ENCODE results near the gene ARMC10.
"Not testable (repeated sequence)": the region's sequence is repeated elsewhere in the genome, so short reads cannot be mapped to it uniquely, and the experiment has no call there.

The ARMC10 gene

DNA sequence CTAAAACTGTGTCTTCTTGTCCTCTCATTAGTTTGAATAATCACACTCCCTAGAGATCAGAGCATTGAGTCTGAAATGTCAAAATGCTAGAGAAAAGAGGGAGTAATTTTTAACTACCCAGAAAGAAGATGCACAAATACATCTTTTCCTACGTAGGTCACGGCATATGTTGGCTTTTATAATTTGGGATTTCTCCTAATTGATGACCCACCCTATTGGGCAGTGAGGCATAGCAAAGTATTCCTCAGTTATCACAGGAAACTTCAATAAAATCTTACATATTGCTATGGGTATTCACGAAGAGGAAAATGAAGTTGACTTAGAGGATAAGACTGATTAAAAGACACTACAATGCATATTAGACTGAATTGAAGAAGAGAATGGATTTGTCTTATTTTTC is 25.4 kb downstream of the ARMC10 start:
- Mint-ChIP-seq H3K9me3 (no peaks in the 10 kb centered on the region), H3K27me3 (no peaks in the 10 kb centered on the region), H3K4me3 (no peak overlapping the region), H3K27ac (no peak overlapping the region), H3K4me1 (no peaks in the 10 kb centered on the region)
- DNase-seq (no peak), ATAC-seq (no peak)

DNA sequence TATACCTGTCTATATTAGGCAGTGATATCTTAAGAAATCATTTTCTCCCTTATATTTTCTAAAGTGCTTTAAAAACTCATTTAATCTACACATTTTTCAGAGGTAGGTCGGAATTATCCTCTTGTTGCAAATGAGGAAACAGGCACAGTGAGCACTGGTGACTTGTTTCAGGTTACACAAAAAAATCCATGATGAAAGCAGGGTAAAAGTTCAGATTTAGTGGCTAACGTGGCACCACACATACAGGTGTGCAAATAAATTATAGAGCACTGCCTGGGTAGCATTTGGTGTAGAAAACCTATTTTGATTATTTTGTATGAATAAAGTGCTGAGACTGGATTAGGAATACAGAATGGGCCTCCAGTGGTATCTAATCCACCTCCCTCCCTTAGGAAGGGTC is 26.6 kb downstream of the ARMC10 start:
- ATAC-seq (no peak), DNase-seq (no peak)
- H3K4me1 Mint-ChIP-seq, result no peaks in the 10 kb centered on the region
- H3K27ac Mint-ChIP-seq, result no peak overlapping the region
- no peaks in the 10 kb centered on the region for H3K9me3 Mint-ChIP-seq
- no peaks in the 10 kb centered on the region for H3K27me3 Mint-ChIP-seq
- no peak overlapping the region for H3K4me3 Mint-ChIP-seq

DNA sequence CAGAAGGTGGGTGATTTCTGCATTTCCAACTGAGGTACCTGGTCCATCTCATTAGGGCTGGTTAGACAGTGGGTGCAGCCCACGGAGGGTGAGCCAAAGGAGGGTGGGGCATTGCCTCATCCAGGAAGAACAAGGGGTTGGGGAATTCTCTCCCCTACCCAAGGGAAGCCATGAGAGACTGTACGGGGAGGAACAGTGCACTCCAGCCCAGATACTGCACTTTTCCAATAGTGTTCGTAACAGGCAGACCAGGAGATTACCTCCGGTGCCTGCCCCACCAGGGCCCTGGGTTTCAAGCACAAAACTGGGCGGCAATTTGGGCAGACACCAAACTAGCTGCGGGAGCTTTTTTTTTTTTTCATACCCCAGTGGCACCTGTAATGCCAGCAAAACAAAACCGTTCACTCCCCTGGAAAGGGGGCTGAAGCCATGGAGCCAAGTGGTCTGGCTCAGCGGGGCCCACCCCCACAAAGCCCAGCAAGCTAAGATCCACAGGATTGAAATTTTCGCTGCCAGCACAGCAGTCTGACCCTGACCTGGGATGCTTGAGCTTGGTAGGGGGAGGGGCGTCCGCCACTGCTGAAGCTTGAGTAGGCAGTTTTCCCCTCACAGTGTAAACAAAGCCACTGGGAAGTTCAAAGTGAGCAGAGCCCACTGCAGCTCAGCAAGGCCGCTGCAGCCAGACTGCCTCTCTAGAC is 31.2 kb downstream of the ARMC10 start:
- Mint-ChIP-seq H3K4me3 (no peak overlapping the region), H3K27me3 (no peaks in the 10 kb centered on the region), H3K4me1 (peaks cover 13% of the 10 kb centered on the region), H3K27ac (no peak overlapping the region), H3K9me3 (peaks cover 10 to 19% of the 10 kb centered on the region in 2 donors)
- ATAC-seq, result no peak
- DNase-seq, result no peak

DNA sequence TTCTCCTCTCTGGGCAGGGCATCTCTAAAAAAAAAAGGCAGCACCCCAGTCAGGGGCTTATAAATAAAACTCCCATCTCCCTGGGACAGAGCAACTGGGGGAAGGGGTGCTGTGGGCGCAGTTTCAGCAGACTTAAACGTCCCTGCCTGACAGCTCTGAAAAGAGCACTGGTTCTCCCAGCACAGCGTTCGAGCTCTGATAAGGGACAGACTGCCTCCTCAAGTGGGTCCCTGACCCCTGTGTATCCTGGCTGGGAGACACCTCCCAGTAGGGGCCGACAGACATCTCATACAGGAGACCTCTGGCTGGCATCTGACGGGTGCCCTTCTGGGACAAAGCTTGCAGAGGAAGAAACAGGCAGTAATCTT is 31.7 kb downstream of the ARMC10 start:
- not testable (repeated sequence) for H3K27ac Mint-ChIP-seq, H3K27me3 Mint-ChIP-seq, ATAC-seq, DNase-seq, H3K4me3 Mint-ChIP-seq
- H3K9me3 Mint-ChIP-seq, result peaks cover 10 to 19% of the 10 kb centered on the region in 2 donors
- peaks cover 13% of the 10 kb centered on the region for H3K4me1 Mint-ChIP-seq

DNA sequence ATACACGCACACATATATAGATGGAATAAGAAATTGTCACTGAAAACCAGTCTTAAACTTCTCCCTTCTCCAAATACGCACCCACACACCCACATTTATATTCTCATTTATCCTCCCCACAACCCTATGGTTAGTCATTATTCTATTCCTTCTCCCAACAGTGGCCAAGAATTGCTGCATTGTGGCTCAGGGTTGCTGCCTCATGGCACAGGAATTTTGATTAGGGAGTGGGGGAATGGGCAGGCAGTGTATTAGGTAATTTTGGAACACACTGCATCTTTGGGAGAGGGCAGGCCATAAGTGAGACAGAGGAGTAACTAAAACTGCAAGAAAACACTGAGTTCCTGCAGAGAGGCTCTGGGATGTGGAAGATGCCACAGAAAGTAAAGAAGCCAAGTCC is 38.2 kb downstream of the ARMC10 start:
- Mint-ChIP-seq H3K27ac (no peak overlapping the region), H3K9me3 (peaks cover 13 to 19% of the 10 kb centered on the region in 2 donors), H3K27me3 (no peaks in the 10 kb centered on the region), H3K4me1 (peaks cover 18% of the 10 kb centered on the region), H3K4me3 (no peak overlapping the region)
- DNase-seq (no peak), ATAC-seq (no peak)

DNA sequence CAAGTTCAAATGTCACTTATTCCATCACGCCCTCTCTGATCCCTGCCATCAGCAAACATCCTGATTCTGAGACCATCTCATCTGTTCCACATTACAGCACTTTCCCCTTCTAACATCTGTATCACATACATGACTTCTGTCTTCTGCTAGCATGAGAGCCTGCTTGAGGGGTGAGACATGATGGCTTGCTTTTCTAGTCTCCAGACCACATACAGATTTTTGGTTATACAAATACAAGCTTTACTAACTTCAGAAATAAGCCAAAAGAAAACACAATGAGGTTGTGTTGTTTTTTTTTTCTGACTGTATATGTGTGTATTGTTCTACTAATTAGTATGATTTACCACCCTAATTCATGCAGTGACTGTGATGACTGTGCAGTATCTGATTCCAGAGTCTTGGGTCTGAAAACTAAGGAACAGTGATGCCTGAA is 39.7 kb downstream of the ARMC10 start:
- H3K27me3 Mint-ChIP-seq, result no peaks in the 10 kb centered on the region
- no peak for DNase-seq

DNA sequence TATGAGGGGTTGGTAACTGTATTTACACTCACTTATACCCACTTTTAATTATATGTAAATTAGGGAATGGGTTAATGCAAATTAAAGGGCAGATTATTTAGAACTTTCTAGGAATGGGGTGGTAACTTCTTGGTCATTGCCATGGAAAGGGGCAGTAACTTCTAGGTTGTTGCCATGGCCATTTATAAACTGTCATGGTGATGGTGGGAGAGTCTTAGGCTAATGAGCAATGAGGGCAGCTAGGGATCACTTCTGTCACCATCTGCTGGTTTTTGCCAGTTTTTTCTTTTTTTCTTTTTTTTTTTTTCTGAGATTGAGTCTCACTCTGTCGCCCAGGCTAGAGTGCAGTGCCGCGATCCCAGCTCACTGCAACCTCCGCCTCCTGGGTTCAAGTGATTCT is 40.8 kb downstream of the ARMC10 start:
- H3K27ac Mint-ChIP-seq, result no peak overlapping the region
- peaks cover 3 to 4% of the 10 kb centered on the region in 2 donors for H3K9me3 Mint-ChIP-seq
- DNase-seq, result no peak
- no peaks in the 10 kb centered on the region for H3K27me3 Mint-ChIP-seq
- no peak overlapping the region for H3K4me3 Mint-ChIP-seq
- H3K4me1 Mint-ChIP-seq, result peaks cover 5% of the 10 kb centered on the region
- no peak for ATAC-seq

More for the DNA sequence above, 39.7 kb downstream of the ARMC10 start:
- no peak for ATAC-seq
- H3K4me1 Mint-ChIP-seq, result peaks cover 6% of the 10 kb centered on the region
- H3K4me3 Mint-ChIP-seq, result no peak overlapping the region
- peaks cover 6 to 10% of the 10 kb centered on the region in 2 donors for H3K9me3 Mint-ChIP-seq
- H3K27ac Mint-ChIP-seq, result no peak overlapping the region

DNA sequence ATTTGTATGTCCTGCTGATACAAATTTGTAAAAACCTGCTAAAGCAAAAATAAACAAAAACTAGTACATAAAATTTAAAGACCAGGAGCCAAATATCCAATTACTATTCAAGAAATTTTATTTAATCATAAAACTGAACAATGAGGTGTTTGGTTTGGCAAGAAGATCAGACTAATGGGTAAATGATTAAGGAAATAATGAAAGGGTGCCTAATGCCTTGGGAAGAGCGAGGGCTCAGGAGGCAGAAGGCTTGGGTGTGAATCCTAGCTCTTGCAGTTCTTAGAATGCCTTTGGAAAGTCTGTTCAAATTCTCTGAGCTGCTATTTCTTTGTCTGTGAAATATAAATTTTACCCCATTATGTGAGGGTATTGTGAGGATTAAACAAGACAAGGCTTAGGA is 41.6 kb downstream of the ARMC10 start:
- H3K9me3 Mint-ChIP-seq, result peaks cover 0 to 4% of the 10 kb centered on the region in 2 donors
- ATAC-seq (no peak), DNase-seq (no peak)
- peaks cover 5% of the 10 kb centered on the region for H3K4me1 Mint-ChIP-seq
- H3K27ac Mint-ChIP-seq, result no peak overlapping the region
- H3K4me3 Mint-ChIP-seq, result no peak overlapping the region
- no peaks in the 10 kb centered on the region for H3K27me3 Mint-ChIP-seq

DNA sequence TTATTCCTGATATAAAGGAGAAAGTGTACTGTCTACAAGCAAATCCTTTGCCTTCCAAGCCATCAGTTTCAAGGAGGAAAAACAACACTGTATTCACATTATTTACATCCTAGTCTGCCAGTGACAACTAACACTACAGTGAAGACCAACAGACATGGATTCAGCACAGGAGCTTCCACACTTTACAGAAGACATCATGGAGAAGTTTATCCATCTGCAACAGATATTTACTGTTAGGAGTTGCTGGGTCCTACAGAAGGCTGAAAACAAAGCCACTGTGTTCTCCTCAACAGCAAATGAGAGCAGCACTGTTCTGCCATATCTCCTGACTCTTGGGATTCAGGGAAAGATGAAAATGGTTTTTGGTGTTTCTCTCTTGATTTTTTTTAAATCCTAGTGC is 42.1 kb downstream of the ARMC10 start:
- no peak for DNase-seq
- peaks cover 5% of the 10 kb centered on the region for H3K4me1 Mint-ChIP-seq
- peaks cover 0 to 4% of the 10 kb centered on the region in 2 donors for H3K9me3 Mint-ChIP-seq
- H3K4me3 Mint-ChIP-seq, result no peak overlapping the region
- ATAC-seq, result no peak
- no peak overlapping the region for H3K27ac Mint-ChIP-seq
- H3K27me3 Mint-ChIP-seq, result no peaks in the 10 kb centered on the region

DNA sequence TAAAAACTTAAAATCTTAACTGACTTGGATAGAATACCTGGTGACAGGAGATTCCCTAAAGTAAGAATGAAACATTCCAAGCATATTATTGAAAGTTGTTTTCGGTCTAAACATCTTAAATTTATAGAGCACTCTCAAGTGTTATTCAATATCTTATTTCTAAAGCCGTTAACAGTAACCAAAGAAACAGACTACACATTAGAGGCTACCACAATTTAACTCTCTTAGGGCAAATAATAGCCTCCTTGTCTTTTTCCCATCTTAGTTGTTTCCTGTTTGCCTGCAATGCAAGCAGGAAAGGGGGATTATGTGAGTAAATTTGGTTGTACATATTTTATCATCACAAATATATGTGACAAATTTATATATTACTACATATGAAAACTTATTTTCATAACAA is 42.5 kb downstream of the ARMC10 start:
- ATAC-seq (no peak), DNase-seq (no peak)
- Mint-ChIP-seq H3K4me3 (no peak overlapping the region), H3K27ac (no peak overlapping the region), H3K27me3 (no peaks in the 10 kb centered on the region), H3K9me3 (peaks cover 0 to 4% of the 10 kb centered on the region in 2 donors), H3K4me1 (peaks cover 5% of the 10 kb centered on the region)

DNA sequence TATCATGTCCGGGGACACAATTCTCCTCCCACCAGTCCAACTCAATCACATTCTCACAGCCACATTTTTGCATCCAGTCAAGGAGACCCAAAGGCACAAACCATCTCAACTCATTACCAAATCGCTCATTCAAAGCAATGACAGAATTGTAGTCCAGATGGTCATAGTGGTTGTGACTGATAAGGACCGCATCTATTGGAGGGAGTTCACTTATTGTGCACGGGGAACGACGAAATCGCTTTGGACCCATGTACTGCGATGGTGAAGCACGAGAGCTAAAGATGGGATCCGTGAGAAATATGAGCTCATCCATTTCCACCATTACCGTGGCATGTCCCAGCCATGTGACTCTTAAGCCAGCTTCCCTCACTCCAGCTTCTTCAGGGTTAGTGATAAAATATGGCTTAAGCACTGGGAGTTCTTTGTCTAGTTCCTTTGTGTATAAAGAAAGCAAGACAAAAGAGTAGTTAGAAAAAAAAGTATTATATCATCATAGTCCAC is 44.9 kb downstream of the ARMC10 start:
- DNase-seq, result no peak
- H3K27me3 Mint-ChIP-seq, result no peaks in the 10 kb centered on the region
- no peaks in the 10 kb centered on the region for H3K9me3 Mint-ChIP-seq
- H3K27ac Mint-ChIP-seq, result no peak overlapping the region
- ATAC-seq, result no peak
- H3K4me1 Mint-ChIP-seq, result no peaks in the 10 kb centered on the region
- no peak overlapping the region for H3K4me3 Mint-ChIP-seq

DNA sequence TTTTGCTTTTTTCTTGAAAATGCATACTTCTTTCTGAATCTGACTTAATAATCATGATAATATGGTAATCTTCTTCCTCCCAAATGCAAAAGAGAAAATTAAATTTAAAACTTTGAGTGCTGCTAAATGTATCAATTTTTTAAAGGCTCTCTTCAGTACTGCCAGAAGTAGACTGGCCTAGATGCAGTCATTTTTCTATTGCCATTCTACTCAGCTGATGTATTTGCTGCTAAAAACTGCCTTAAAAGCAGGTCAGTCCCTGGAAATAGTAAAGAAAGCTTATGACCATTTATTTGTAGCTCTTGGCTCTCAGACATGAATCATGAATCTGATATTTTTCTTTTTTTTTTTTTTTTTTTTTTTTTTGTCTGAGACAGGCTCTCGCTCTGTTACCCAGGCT is 45.4 kb downstream of the ARMC10 start:
- Mint-ChIP-seq H3K9me3 (no peaks in the 10 kb centered on the region), H3K27me3 (no peaks in the 10 kb centered on the region), H3K4me3 (no peak overlapping the region), H3K27ac (no peak overlapping the region), H3K4me1 (no peaks in the 10 kb centered on the region)
- DNase-seq, result no peak
- ATAC-seq, result no peak

DNA sequence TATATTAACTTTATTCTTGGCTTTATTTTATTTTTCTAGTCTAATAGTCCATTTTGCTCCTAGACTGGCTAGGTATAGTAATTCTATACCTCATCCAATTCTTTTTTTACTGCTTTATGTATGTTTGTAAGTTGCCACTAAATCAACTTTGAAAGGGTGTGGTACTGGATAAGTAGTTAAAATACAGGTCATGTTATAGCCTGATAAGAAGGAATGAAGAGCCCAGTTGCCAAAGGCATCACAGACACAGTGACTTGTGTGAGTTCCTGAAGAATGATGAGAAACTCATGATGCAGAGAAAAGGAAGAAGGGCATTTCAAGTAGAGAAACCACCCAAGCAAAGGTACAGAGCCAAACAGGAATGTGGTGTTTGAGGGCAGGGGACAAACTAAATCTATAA is 46.7 kb downstream of the ARMC10 start:
- ATAC-seq (no peak), DNase-seq (no peak)
- H3K27me3 Mint-ChIP-seq, result no peaks in the 10 kb centered on the region
- no peak overlapping the region for H3K27ac Mint-ChIP-seq
- no peaks in the 10 kb centered on the region for H3K4me1 Mint-ChIP-seq
- H3K4me3 Mint-ChIP-seq, result no peak overlapping the region
- H3K9me3 Mint-ChIP-seq, result no peaks in the 10 kb centered on the region

DNA sequence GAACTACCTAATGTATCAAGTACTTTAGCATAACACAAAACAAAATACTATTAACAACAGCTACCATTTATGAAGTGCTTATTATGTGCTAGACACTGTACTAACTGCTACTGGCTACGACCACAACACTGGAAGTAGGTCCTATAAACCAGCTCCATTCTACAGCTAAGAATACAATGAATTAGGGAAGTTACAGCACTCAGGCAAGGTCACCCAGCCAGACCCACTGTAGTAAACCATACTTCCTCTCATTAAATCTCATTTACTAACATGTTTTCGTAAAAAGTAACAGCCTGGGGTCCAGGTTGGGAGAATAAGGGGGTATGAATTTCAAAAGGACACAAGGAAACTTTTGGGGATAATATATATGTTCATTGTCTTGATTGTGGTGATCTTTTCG is 48.6 kb downstream of the ARMC10 start:
- DNase-seq (no peak), ATAC-seq (no peak)
- H3K4me3 Mint-ChIP-seq, result no peak overlapping the region
- H3K4me1 Mint-ChIP-seq, result no peaks in the 10 kb centered on the region
- H3K27me3 Mint-ChIP-seq, result no peaks in the 10 kb centered on the region
- no peaks in the 10 kb centered on the region for H3K9me3 Mint-ChIP-seq
- H3K27ac Mint-ChIP-seq, result no peak overlapping the region

DNA sequence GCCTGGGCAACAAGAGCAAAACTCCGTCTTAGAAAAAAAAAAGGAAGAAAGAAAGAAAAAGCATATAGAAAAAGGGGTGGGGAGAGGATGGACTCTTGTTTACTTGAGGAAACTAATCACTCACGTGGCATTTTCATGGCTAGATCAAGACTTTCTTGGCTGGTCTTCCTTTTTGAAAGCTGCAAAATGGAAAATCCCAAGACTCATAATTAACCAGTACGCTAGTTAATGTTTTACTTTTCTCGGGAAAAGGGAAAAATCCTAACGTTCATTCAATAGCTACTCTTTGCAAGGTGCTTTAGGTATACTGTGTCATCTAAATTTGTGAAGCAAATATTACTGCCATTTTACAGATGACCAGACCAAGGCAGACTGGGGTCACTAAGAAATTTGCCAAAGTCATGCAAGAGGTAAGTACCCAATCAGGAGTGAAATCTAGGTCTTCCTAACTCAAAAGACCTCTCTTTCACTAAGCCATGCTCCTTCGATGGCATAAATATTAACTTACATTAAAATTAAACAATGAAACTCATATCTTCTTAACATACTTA is 49.6 kb downstream of the ARMC10 start:
- no peaks in the 10 kb centered on the region for H3K27me3 Mint-ChIP-seq
- no peak for DNase-seq
- no peaks in the 10 kb centered on the region for H3K4me1 Mint-ChIP-seq
- no peaks in the 10 kb centered on the region for H3K9me3 Mint-ChIP-seq
- H3K4me3 Mint-ChIP-seq, result no peak overlapping the region
- no peak overlapping the region for H3K27ac Mint-ChIP-seq
- no peak for ATAC-seq

DNA sequence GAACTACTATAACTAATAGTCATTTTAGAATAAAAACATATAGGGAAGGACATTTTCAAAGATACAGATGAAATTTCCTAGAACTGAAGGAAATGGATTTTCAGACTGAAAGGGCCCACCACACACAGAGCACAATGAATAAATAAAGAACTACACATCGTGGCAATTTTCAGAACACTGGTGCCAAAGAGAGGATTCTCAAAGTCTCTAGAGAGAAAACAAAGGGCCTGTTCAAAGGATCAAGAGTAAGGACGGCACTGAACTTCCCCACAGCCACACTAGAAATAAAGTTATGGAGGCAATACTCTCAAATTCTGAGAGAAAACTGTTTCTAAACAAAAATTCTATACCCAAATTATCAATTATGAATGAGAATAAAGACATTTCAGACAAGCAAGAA is 52.1 kb downstream of the ARMC10 start:
- Mint-ChIP-seq H3K27ac (no peak overlapping the region), H3K4me1 (peaks cover 5% of the 10 kb centered on the region), H3K4me3 (no peak overlapping the region), H3K9me3 (no peaks in the 10 kb centered on the region), H3K27me3 (no peaks in the 10 kb centered on the region)
- DNase-seq, result no peak
- no peak for ATAC-seq

All from stimulated activated naive CD8-positive, alpha-beta T cell treated with anti-CD3 and anti-CD28 coated beads, Interleukin-15, amount 100 ng/mL, for 72 hours (primary cell).